HepG2 (cell line): Measurements from ENCODE around the gene MYOZ3. TPM values are rescaled to one million over a fixed set of nuclear protein-coding genes. Genes with fewer than 3 reads are reported as not detected.

Experiments used
- ATAC-seq: fragments of 200-7000 bp; cut with Tn5 transposase; 3 replicates; pipeline ENCODE4 v1.9.1; 2020; ENCODE audit warnings: mild to moderate bottlenecking, moderate library complexity
- BruUV-seq: library from RNA; stranded (reverse); fragments of 400-500 nt; replicated peaks from 2 replicates; lab custom pipeline; 2021; lab: Mats Ljungman, UMichigan
- CTCF ChIA-PET: fragments of 300-600 bp; formaldehyde crosslinking; extraction: SDS; loops from one replicate; lab custom pipeline; 2021; ENCODE audit warnings: low total read pairs, inconsistent platforms, low intra/inter-chr PET ratio; lab: Yijun Ruan, JAX
- POLR2A ChIA-PET: fragments of 350-600 bp; sonication (Branson Sonifier 250); formaldehyde crosslinking; loops from one replicate; lab custom pipeline; 2020; ENCODE audit warnings: antibody characterized with exemption, inconsistent platforms; lab: Yijun Ruan, JAX
- DNase-seq: peaks from one replicate; pipeline ENCODE4 v3.0.0-alpha.2; 2015; ENCODE audit warnings: low spot score
- FAIRE-seq: peaks from 3 replicates; lab custom pipeline; 2011; peaks lifted over from hg19 to GRCh38; lab: Jason Lieb, UNC
- H2AFZ ChIP-seq: one replicate; pipeline ENCODE4 v1.6.1; 2011; ENCODE audit warnings: low read length, inconsistent platforms
- H3K27ac ChIP-seq: fragments of 300-600 bp; 3 replicates; pipeline ENCODE4 v1.8.0; 2011; ENCODE audit warnings: mixed run types, mild to moderate bottlenecking, mixed read lengths, low read length, inconsistent platforms; ENCODE audit not compliant: insufficient read depth; ENCODE audit errors: extremely low read length
- H3K27me3 ChIP-seq, 2 experiments: fragments of 200-600 bp in 1 of 2; 2 replicates in 1 of 2; 3 replicates in 1 of 2; pipeline versions ENCODE4 v1.6.0 to v1.8.0; 2011; ENCODE audit warnings: low read length in 2 of 2, mild to moderate bottlenecking in 2 of 2, moderate library complexity in 2 of 2, inconsistent platforms in 1 of 2; ENCODE audit not compliant: insufficient read depth in 2 of 2, control insufficient read depth in 1 of 2
- H3K36me3 ChIP-seq, 2 experiments: fragments of 200-600 bp in 1 of 2; replicated peaks in 1 of 2; 2 replicates in 1 of 2; 3 replicates in 1 of 2; pipeline versions ENCODE4 v1.5.1 to v1.8.0; 2011; ENCODE audit warnings: low read length in 2 of 2, inconsistent platforms in 1 of 2; ENCODE audit not compliant: insufficient read depth in 2 of 2, control insufficient read depth in 1 of 2
- H3K4me1 ChIP-seq: 2 replicates; pipeline ENCODE4 v1.5.1; 2012; ENCODE audit warnings: low read length, inconsistent platforms; ENCODE audit not compliant: insufficient read depth
- H3K4me2 ChIP-seq: 2 replicates; pipeline ENCODE4 v1.6.0; 2011; ENCODE audit warnings: low read depth, low read length, inconsistent platforms
- H3K4me3 ChIP-seq, 3 experiments: fragments of 200-600 bp in 1 of 3; sonication (generic), shearing (Covaris generic) in 1 of 3; replicated peaks in 1 of 3; 2 replicates each; pipeline ENCODE4 v1.5.1; 2011 to 2016; ENCODE audit warnings: low read length in 3 of 3, inconsistent platforms in 2 of 3, low read depth in 2 of 3, mild to moderate bottlenecking in 2 of 3, control low read depth in 1 of 3, mixed read lengths in 1 of 3; ENCODE audit not compliant: insufficient read depth in 1 of 3
- H3K79me2 ChIP-seq: one replicate; pipeline ENCODE4 v1.6.1; 2011; ENCODE audit warnings: low read length, inconsistent platforms; ENCODE audit not compliant: insufficient read depth
- H3K9ac ChIP-seq: 2 replicates; pipeline ENCODE4 v1.6.0; 2011; ENCODE audit warnings: mild to moderate bottlenecking, low read depth, low read length, inconsistent platforms; ENCODE audit not compliant: insufficient read depth
- H3K9me3 ChIP-seq: 2 replicates; pipeline ENCODE4 v1.5.1; 2012; ENCODE audit warnings: mild to moderate bottlenecking, low read length
- H4K20me1 ChIP-seq: 2 replicates; pipeline ENCODE4 v1.6.0; 2011; ENCODE audit warnings: inconsistent platforms, mild to moderate bottlenecking, low read length, moderate library complexity; ENCODE audit not compliant: insufficient read depth
- AHDC1 ChIP-seq: sonication (generic); formaldehyde crosslinking; IDR thresholded peaks from 2 replicates; pipeline ENCODE4 v1.5.1; 2020; ENCODE audit warnings: mild to moderate bottlenecking, missing genetic modification reagents, borderline replicate concordance
- GFI1 ChIP-seq: sonication (generic); formaldehyde crosslinking; IDR thresholded peaks from 2 replicates; pipeline ENCODE4 v1.5.0; 2020; ENCODE audit warnings: missing genetic modification reagents, mild to moderate bottlenecking, borderline replicate concordance
- HDAC6 ChIP-seq: fragments of 200-600 bp; sonication (generic); IDR thresholded peaks from 2 replicates; pipeline ENCODE4 v1.7.0; 2017; ENCODE audit warnings: mild to moderate bottlenecking, antibody characterized with exemption, low read length, low read depth
- RAD21 ChIP-seq: fragments of 450-650 bp; formaldehyde crosslinking; IDR thresholded peaks from 2 replicates; pipeline ENCODE4 v1.5.0; 2020; ENCODE audit warnings: mild to moderate bottlenecking
- SMAD9 ChIP-seq: sonication (generic); formaldehyde crosslinking; IDR thresholded peaks from 2 replicates; pipeline ENCODE4 v1.5.1; 2020; ENCODE audit warnings: mild to moderate bottlenecking, missing genetic modification reagents
- ZNF644 ChIP-seq: IDR thresholded peaks from 2 replicates; pipeline ENCODE4 v1.6.1; 2016; ENCODE audit warnings: low read depth
- WGBS: methylation state at CpG from one replicate; pipeline ENCODE4 v1.1.6; 2017; ENCODE audit warnings: low lambda C conversion rate; 5-methylcytosine and 5-hydroxymethylcytosine counted together
- in situ Hi-C: cut with HindIII; loops from 2 replicates; pipeline ENCODE4 v1.10.0; 2017; ENCODE audit warnings: low pct_unique_long_range_greater_than_20kb; ENCODE audit not compliant: extremely low pct_ligation_motif_present
- intact Hi-C: fragments of 100-400 bp; cut with micrococcal nuclease; formaldehyde crosslinking; loops from one replicate; pipeline ENCODE4 v1.10.0; 2022; ENCODE audit not compliant: unreplicated experiment
- polyA plus RNA-seq, 8 experiments: library from polyadenylated mRNA; depleted of rRNA in 3 of 8; stranded (reverse) in 7 of 8; unstranded in 1 of 8; fragments of >200 nt; fragmentation: Illumina TruSeq in 4 of 8; extraction: Trizol in 4 of 8; gene quantifications; 2 replicates each; pipeline versions ENCODE4 v1.2.1 to v1.2.3, GENCODE V29; 2011 to 2016; ENCODE audit warnings: low read depth in 4 of 8, missing spikeins in 1 of 8, mixed read lengths in 1 of 8; ENCODE audit not compliant: insufficient read depth in 1 of 8
- total RNA-seq, 5 experiments: library from RNA; depleted of rRNA; stranded (reverse); fragments of >200 nt; fragmentation: Illumina TruSeq; extraction: Trizol; gene quantifications; 2 replicates each; pipeline ENCODE4 v1.2.3, GENCODE V29; 2016; ENCODE audit warnings: low read depth in 1 of 5
- TF ChIP-seq, protein P1 (sequence below): sonication (generic); formaldehyde crosslinking; IDR thresholded peaks from 2 replicates; pipeline ENCODE4 v1.4.0; 2020; ENCODE audit warnings: missing genetic modification reagents
- TF ChIP-seq, protein P2 (sequence below): sonication (generic); formaldehyde crosslinking; IDR thresholded peaks from 2 replicates; pipeline ENCODE4 v1.4.0; 2020; ENCODE audit warnings: missing genetic modification reagents, borderline replicate concordance

MYOZ3 gene
- total and polyA plus RNA-seq, 2 of the 13 experiments (the other 11 are each of a cell fraction or from before 2014, with no cell fraction given), result 0.05 TPM; not detected in 1

DNA sequence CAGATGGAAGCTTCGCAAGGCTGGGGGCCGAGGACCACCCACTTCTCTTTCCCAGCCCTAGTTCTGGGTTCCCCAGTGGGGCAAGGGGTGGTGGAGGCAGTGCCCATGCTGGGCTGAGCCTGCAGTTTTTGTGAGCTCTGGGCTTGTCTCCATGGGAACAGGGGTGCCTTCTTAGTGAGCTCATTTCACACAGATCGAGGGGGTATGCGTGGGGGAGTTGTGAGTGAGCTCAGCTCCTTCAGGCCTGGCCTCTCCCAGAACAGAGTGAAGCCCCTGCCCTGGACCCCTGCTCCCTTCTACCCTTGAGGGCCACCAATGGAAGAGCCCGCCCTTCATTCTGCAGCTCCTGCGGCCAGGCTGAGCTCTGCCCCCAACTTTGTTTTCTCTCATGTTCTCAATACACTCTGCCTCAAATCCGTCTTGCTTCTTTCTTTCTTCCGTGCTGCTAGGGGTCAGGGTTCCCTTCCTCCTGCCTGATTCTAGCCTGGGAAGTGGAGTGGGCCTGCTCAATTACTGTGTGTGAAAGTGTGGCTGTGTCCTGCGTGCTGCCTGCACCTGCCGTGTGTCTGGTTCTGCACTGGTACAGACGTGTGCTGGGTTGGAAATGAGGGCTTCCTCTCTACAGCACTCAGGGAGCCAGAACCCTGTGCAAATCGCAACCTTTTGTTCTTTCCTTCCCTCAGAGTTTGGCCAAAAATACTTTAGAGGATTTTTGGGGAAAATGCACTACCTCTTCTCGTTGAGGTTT lies 9.0 kb upstream of the MYOZ3 start:
- ChIA-PET CTCF (no interaction called here), POLR2A (no interaction called here)
- Histone ChIP-seq H3K4me3 (no peak overlapping the region), H3K36me3 (no peaks in the 10 kb centered on the region), H3K9ac (no peak overlapping the region), H4K20me1 (no peaks in the 10 kb centered on the region), H3K27ac (no peak overlapping the region), H3K4me1 (peaks cover 18% of the 10 kb centered on the region), H3K27me3 (peaks cover 0 to 2% of the 10 kb centered on the region in 2 experiments; a peak in 1 of 5 replicates), H3K79me2 (no peaks in the 10 kb centered on the region), H3K4me2 (no peak overlapping the region), H2AFZ (no peak overlapping the region), H3K9me3 (no peaks in the 10 kb centered on the region)
- WGBS, result 57% methylated on average over 9 of the region's 13 CpGs
- in situ Hi-C loops, result loop anchor here (25.0 kb wide), 1 partner anchor 190 kb away; no protein-coding TSS in a partner anchor
- intact Hi-C loops, result no loop called here
- ATAC-seq (no peak), DNase-seq (no peak), FAIRE-seq (no peak)
- BruUV-seq, result no TSS peak
- TF ChIP-seq AHDC1 (CRISPR knock-in tag) (no peak), ZNF644 (CRISPR knock-in tag) (no peak), SMAD9 (CRISPR knock-in tag) (no peak), GFI1 (CRISPR knock-in tag) (no peak), HDAC6 (no peak), RAD21 (CRISPR knock-in tag) (no peak)
- TF ChIP-seq, protein P1, sequence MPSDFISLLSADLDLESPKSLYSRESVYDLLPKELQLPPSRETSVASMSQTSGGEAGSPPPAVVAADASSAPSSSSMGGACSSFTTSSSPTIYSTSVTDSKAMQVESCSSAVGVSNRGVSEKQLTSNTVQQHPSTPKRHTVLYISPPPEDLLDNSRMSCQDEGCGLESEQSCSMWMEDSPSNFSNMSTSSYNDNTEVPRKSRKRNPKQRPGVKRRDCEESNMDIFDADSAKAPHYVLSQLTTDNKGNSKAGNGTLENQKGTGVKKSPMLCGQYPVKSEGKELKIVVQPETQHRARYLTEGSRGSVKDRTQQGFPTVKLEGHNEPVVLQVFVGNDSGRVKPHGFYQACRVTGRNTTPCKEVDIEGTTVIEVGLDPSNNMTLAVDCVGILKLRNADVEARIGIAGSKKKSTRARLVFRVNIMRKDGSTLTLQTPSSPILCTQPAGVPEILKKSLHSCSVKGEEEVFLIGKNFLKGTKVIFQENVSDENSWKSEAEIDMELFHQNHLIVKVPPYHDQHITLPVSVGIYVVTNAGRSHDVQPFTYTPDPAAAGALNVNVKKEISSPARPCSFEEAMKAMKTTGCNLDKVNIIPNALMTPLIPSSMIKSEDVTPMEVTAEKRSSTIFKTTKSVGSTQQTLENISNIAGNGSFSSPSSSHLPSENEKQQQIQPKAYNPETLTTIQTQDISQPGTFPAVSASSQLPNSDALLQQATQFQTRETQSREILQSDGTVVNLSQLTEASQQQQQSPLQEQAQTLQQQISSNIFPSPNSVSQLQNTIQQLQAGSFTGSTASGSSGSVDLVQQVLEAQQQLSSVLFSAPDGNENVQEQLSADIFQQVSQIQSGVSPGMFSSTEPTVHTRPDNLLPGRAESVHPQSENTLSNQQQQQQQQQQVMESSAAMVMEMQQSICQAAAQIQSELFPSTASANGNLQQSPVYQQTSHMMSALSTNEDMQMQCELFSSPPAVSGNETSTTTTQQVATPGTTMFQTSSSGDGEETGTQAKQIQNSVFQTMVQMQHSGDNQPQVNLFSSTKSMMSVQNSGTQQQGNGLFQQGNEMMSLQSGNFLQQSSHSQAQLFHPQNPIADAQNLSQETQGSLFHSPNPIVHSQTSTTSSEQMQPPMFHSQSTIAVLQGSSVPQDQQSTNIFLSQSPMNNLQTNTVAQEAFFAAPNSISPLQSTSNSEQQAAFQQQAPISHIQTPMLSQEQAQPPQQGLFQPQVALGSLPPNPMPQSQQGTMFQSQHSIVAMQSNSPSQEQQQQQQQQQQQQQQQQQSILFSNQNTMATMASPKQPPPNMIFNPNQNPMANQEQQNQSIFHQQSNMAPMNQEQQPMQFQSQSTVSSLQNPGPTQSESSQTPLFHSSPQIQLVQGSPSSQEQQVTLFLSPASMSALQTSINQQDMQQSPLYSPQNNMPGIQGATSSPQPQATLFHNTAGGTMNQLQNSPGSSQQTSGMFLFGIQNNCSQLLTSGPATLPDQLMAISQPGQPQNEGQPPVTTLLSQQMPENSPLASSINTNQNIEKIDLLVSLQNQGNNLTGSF (CRISPR knock-in tag), result no peak
- TF ChIP-seq, protein P2, sequence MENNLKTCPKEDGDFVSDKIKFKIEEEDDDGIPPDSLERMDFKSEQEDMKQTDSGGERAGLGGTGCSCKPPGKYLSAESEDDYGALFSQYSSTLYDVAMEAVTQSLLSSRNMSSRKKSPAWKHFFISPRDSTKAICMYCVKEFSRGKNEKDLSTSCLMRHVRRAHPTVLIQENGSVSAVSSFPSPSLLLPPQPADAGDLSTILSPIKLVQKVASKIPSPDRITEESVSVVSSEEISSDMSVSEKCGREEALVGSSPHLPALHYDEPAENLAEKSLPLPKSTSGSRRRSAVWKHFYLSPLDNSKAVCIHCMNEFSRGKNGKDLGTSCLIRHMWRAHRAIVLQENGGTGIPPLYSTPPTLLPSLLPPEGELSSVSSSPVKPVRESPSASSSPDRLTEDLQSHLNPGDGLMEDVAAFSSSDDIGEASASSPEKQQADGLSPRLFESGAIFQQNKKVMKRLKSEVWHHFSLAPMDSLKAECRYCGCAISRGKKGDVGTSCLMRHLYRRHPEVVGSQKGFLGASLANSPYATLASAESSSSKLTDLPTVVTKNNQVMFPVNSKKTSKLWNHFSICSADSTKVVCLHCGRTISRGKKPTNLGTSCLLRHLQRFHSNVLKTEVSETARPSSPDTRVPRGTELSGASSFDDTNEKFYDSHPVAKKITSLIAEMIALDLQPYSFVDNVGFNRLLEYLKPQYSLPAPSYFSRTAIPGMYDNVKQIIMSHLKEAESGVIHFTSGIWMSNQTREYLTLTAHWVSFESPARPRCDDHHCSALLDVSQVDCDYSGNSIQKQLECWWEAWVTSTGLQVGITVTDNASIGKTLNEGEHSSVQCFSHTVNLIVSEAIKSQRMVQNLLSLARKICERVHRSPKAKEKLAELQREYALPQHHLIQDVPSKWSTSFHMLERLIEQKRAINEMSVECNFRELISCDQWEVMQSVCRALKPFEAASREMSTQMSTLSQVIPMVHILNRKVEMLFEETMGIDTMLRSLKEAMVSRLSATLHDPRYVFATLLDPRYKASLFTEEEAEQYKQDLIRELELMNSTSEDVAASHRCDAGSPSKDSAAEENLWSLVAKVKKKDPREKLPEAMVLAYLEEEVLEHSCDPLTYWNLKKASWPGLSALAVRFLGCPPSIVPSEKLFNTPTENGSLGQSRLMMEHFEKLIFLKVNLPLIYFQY (CRISPR knock-in tag), result no peak
